ENCODE measurements around the gene NKX1-2.
A peak's percentile ranks its signal among the peaks of the same experiment; 100 is the strongest.

Gene NKX1-2

DNA sequence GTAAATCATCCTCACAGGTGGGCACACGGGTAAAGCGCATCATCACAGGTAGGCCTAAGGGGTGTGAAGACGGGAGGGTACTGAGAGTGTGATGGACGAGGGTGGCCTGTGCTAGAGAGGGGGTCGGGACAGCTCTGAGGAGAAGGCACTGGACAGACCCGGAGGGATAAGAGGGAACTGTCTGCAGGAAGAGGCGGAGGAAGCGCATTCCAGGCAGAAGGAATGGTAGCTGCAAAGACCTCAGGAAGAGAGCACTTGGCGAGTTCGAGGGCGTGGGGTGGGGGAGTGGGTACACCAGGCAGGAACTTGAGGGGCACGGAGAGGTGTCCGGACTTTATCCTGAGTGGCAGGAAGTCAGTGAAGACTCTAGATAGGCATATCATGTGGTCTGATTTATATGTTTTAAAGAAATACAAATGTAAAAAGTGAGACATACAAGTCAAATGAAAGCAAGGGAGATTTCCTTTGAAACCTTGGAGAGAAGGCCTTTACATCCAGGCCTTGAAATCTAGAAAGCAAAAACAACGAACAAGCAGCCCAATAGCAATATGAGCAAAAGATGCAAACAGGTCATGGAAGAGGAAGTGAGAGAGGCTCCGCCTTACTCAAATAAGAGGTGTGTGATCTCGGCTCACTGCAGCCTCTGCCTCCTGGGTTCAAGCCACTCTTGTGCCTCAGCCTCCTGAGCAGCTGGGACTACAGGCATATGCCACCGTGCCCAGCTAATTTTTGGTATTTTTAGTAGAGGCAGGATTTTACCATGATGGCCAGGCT, 15.4 kb upstream of the NKX1-2 start:
- Histone ChIP-seq H3K27ac (ENCODE audit: low read length) (no peak overlapping the region), H3K9ac (ENCODE audit: low read length in 2 of 2) (no peak overlapping the region), H3K4me1 (ENCODE audit: control insufficient read depth, insufficient read depth, low read length) (peaks cover 24% of the 10 kb centered on the region)

DNA sequence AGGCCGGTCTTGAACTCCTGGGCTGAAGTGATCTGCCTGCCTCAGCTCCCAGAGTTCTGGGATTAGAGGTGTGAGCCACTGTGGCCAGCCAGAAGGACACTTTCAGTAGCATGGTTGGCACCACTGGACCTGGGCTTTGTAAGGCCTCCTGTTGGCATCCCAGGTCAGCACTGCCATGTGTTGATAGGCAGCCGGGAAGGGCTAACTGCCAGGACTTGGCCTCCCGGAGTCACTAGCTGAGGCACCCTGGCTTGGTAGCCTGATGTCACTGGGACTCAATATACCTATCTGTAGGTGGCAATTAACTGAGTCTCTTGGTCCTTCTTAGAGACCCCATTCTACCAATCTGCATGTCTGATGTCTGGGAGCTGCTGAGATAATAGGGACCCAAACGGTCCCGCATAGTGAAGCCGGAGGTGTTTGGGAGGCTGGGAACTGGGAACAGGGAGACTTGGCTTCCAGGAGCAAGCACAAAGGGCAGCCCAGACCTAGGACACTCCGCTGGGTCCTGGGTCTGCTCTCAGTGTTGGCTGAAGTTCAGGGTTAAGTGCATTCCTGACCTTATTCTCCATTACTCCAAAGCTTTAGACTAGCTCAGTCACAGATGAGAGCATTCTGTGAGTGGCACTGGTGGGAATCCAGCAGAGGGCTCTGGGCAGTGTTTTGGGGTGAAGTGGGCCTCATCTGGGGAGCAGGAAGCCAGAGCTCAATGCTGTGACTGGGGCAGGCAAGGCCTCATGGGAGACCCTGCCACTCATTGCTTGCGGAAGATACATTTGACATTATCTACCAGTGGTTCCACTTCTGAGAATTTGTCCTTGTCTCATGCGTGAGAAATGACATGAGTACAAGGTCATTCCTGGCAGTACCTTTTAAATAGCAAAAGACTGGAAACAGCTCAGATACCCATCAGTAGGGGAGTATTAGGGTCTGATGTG, 14.5 kb upstream of the NKX1-2 start:
- no peak overlapping the region for H3K4me3 ChIP-seq (ENCODE audit: low read length in 2 of 2)
- no peak overlapping the region for H3K9ac ChIP-seq (ENCODE audit: low read length in 2 of 2)
- H3K4me1 ChIP-seq (ENCODE audit: control insufficient read depth, insufficient read depth, low read length): peaks cover 24% of the 10 kb centered on the region
- no peaks in the 10 kb centered on the region for H3K27me3 ChIP-seq (ENCODE audit: control insufficient read depth in 1 of 2, insufficient read depth in 2 of 2, low read length in 2 of 2)
- no peaks in the 10 kb centered on the region for H3K9me3 ChIP-seq (ENCODE audit: control insufficient read depth in 2 of 2, low read length in 2 of 2)
- H3K27ac ChIP-seq (ENCODE audit: low read length): no peak overlapping the region
- H3K36me3 ChIP-seq (ENCODE audit: control insufficient read depth in 2 of 2, insufficient read depth in 2 of 2, low read length in 2 of 2): no peaks in the 10 kb centered on the region

More for the DNA sequence above, 15.4 kb upstream of the NKX1-2 start:
- no peak overlapping the region for H3K4me3 ChIP-seq (ENCODE audit: low read length in 2 of 2)
- H3K9me3 ChIP-seq (ENCODE audit: control insufficient read depth in 2 of 2, low read length in 2 of 2): no peaks in the 10 kb centered on the region
- no peaks in the 10 kb centered on the region for H3K27me3 ChIP-seq (ENCODE audit: control insufficient read depth in 1 of 2, insufficient read depth in 2 of 2, low read length in 2 of 2)
- H3K36me3 ChIP-seq (ENCODE audit: control insufficient read depth in 2 of 2, insufficient read depth in 2 of 2, low read length in 2 of 2): no peaks in the 10 kb centered on the region

DNA sequence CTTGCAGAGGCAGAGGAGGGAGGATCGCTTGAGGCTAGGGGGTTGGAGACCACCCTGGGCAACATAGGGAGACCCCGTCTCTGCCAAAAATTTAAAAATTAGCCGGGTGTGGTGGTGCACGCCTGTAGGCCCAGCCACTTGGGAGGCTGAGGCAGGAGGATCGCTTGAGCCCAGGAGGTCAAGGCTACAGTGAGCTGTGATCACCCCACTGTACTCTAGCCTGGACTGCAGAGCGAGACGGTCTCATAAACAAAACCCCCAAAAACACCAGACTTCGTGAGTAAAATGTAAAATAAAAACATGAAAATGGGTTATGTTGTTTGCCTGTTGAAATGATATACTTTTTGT, 12.5 kb upstream of the NKX1-2 start:
- H3K9ac ChIP-seq (ENCODE audit: low read length in 2 of 2): peak overlapping the region; percentile 63 to 64
- H3K4me1 ChIP-seq (ENCODE audit: control insufficient read depth, insufficient read depth, low read length): peaks cover 10% of the 10 kb centered on the region
- H3K27ac ChIP-seq (ENCODE audit: low read length): no peak overlapping the region
- H3K36me3 ChIP-seq (ENCODE audit: control insufficient read depth in 2 of 2, insufficient read depth in 2 of 2, low read length in 2 of 2): no peaks in the 10 kb centered on the region
- H3K4me3 ChIP-seq (ENCODE audit: low read length in 2 of 2): peak overlapping the region; percentile 82 to 86
- H3K9me3 ChIP-seq (ENCODE audit: control insufficient read depth in 2 of 2, low read length in 2 of 2): no peaks in the 10 kb centered on the region
- no peaks in the 10 kb centered on the region for H3K27me3 ChIP-seq (ENCODE audit: control insufficient read depth in 1 of 2, insufficient read depth in 2 of 2, low read length in 2 of 2)

DNA sequence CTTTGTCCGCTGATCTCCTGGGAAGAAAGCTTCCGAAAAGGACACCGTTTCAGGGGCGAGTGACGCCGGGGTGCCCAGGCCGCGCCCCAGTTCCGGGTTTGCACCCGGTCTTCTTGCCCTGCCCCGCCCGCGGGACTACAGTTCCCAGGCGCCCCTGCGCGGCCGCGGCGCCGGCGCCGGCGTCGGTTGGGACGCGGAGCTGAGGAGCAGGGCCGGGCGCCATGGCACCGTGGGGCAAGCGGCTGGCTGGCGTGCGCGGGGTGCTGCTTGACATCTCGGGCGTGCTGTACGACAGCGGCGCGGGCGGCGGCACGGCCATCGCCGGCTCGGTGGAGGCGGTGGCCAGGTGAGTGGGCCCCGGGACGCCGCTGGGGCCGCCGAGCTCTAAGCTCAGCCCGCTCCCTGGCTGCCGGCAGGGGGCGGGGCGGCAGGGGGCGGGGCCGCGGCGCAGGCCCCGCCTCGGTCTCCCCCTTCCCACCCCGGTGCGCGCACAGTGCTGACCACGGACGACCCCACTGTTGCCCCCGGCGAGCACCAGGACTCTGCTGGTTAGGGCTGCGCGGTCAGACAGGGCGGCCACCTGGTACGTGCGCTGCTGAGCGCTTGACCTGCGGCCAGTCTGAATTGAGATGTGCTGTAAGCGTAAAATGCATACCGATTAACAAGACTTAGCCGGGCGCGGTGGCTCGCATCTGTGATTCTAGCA, 12.0 kb upstream of the NKX1-2 start, which contains the start of gene LHPP:
Gene LHPP (plus strand): TSS at position 182 of the 706 bp plus-strand sequence. CDS start 40 bp downstream, at position 222.
- H3K27me3 ChIP-seq (ENCODE audit: control insufficient read depth in 1 of 2, insufficient read depth in 2 of 2, low read length in 2 of 2): no peaks in the 10 kb centered on the region
- H3K4me1 ChIP-seq (ENCODE audit: control insufficient read depth, insufficient read depth, low read length): peaks cover 10% of the 10 kb centered on the region
- peak within 1 kb of the TSS; percentile 41 for H3K27ac ChIP-seq (ENCODE audit: low read length)
- no peaks in the 10 kb centered on the region for H3K36me3 ChIP-seq (ENCODE audit: control insufficient read depth in 2 of 2, insufficient read depth in 2 of 2, low read length in 2 of 2)
- peak within 1 kb of the TSS; percentile 82 to 86 for H3K4me3 ChIP-seq (ENCODE audit: low read length in 2 of 2)
- peak within 1 kb of the TSS; percentile 63 to 64 for H3K9ac ChIP-seq (ENCODE audit: low read length in 2 of 2)
- H3K9me3 ChIP-seq (ENCODE audit: control insufficient read depth in 2 of 2, low read length in 2 of 2): no peaks in the 10 kb centered on the region

DNA sequence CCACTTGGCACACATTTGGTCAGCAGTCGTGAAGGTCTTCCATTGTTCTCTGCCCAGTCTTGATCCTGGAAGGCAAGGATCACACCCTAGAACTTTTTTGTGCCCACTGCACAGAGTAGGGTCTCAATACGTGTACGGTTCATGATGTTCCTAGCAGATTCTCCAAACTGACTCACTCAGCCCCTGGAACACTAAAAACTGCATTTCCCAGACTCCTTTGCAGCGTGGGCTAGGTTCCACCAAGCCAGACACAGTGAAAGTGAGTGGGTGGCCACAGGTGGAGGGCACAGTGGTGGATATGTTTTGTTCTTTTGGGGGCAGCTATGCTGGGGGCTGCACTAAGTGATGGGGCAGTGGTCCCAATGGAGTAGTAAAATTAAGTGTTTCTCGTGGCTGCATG, 10.3 kb upstream of the NKX1-2 start:
- H3K4me3 ChIP-seq (ENCODE audit: low read length in 2 of 2): no peak overlapping the region

DNA sequence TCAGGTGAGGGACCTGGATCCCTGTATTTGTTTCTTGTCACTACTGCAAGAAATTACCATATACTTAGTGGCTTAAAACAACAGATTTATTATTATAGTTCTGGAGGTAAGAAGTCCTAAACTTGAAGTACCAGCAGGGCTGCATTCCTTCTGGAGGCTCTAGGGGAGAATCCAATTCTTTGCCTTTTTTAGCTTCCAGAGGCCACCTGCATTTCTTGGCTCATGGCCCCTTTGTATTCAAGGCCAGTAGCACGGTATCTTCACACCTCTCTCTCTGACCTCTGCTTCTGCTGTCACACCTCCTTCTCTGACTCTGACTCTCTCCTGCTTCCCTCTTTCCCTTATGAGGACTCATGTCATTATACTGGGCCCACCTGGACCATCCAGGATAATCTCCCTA, 9.6 kb upstream of the NKX1-2 start:
- Histone ChIP-seq H3K27ac (ENCODE audit: low read length) (no peak overlapping the region), H3K9ac (ENCODE audit: low read length in 2 of 2) (no peak overlapping the region), H3K36me3 (ENCODE audit: control insufficient read depth in 2 of 2, insufficient read depth in 2 of 2, low read length in 2 of 2) (no peaks in the 10 kb centered on the region)

More for the DNA sequence above, 10.3 kb upstream of the NKX1-2 start:
- Histone ChIP-seq H3K27ac (ENCODE audit: low read length) (no peak overlapping the region), H3K27me3 (ENCODE audit: control insufficient read depth in 1 of 2, insufficient read depth in 2 of 2, low read length in 2 of 2) (peaks cover 0 to 5% of the 10 kb centered on the region in 2 donors), H3K9ac (ENCODE audit: low read length in 2 of 2) (no peak overlapping the region), H3K4me1 (ENCODE audit: control insufficient read depth, insufficient read depth, low read length) (peaks cover 10% of the 10 kb centered on the region), H3K36me3 (ENCODE audit: control insufficient read depth in 2 of 2, insufficient read depth in 2 of 2, low read length in 2 of 2) (no peaks in the 10 kb centered on the region), H3K9me3 (ENCODE audit: control insufficient read depth in 2 of 2, low read length in 2 of 2) (no peaks in the 10 kb centered on the region)

DNA sequence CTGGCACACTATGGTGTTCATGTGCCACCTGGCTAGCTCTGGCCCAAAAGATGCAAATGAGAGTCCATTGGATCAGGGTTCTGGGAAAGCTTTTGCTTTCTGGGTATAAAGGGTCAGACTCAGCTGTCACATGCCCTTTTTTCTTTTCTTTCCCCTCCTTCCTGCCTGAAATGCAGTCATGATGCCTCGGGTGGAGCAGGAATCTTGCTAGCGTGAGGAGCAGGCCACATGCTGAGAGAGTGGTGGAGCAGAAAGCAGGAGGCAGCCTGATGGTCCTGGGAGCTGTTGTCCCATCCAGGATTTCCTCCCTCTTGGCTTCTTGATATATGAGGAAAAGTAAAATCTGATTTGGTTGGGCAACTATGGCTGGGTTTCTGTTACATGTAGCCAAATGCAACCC, 9.1 kb upstream of the NKX1-2 start:
- H3K4me3 ChIP-seq (ENCODE audit: low read length in 2 of 2): no peak overlapping the region
- peaks cover 2% of the 10 kb centered on the region for H3K4me1 ChIP-seq (ENCODE audit: control insufficient read depth, insufficient read depth, low read length)
- no peak overlapping the region for H3K27ac ChIP-seq (ENCODE audit: low read length)
- H3K36me3 ChIP-seq (ENCODE audit: control insufficient read depth in 2 of 2, insufficient read depth in 2 of 2, low read length in 2 of 2): no peaks in the 10 kb centered on the region
- no peak overlapping the region for H3K9ac ChIP-seq (ENCODE audit: low read length in 2 of 2)
- H3K27me3 ChIP-seq (ENCODE audit: control insufficient read depth in 1 of 2, insufficient read depth in 2 of 2, low read length in 2 of 2): peaks cover 2 to 8% of the 10 kb centered on the region in 2 donors
- H3K9me3 ChIP-seq (ENCODE audit: control insufficient read depth in 2 of 2, low read length in 2 of 2): no peaks in the 10 kb centered on the region

More for the DNA sequence above, 9.6 kb upstream of the NKX1-2 start:
- peaks cover 0 to 7% of the 10 kb centered on the region in 2 donors for H3K27me3 ChIP-seq (ENCODE audit: control insufficient read depth in 1 of 2, insufficient read depth in 2 of 2, low read length in 2 of 2)
- H3K4me1 ChIP-seq (ENCODE audit: control insufficient read depth, insufficient read depth, low read length): peaks cover 6% of the 10 kb centered on the region
- no peaks in the 10 kb centered on the region for H3K9me3 ChIP-seq (ENCODE audit: control insufficient read depth in 2 of 2, low read length in 2 of 2)
- no peak overlapping the region for H3K4me3 ChIP-seq (ENCODE audit: low read length in 2 of 2)

DNA sequence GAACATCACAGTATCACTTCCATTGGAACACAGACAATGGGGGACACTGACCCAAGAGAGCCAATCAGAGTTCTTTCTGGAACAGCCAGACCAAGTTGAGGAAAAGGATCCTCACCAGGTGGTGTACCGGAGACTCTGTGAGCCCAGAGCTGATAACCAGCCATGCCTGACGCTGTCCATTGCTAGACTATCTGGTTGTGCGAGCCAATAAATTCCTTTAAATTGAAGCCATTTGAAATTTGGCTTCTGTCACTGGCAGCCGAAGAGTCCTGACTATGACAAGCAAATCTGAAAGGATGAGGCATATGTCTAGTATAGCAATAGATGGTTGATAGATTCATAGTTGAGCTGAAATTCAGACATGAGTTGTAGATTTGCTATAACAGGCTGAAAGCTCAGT, 8.6 kb upstream of the NKX1-2 start:
- H3K9me3 ChIP-seq (ENCODE audit: control insufficient read depth in 2 of 2, low read length in 2 of 2): no peaks in the 10 kb centered on the region
- H3K27ac ChIP-seq (ENCODE audit: low read length): no peak overlapping the region

DNA sequence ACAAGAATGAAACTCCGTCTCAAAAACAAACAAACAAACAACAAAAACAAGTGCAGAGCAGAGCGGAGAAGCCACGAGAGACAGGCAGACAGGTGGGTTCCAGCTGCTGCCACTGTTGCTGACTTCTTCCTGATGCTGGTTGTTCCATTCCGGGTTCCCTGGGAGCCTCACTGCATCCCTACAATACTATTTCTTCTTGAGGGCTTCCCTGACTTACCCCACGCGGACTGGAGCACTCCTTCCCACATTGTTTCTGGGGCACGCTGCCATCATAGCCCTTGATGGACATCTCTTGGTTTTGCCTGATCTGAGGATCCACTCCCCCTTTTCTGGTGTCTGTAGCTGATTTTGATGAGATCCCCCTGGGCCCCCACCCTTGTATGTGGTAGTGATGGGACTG, 5.6 kb upstream of the NKX1-2 start:
- no peak overlapping the region for H3K9ac ChIP-seq (ENCODE audit: low read length in 2 of 2)
- no peaks in the 10 kb centered on the region for H3K36me3 ChIP-seq (ENCODE audit: control insufficient read depth in 2 of 2, insufficient read depth in 2 of 2, low read length in 2 of 2)
- peaks cover 11 to 19% of the 10 kb centered on the region in 2 donors for H3K27me3 ChIP-seq (ENCODE audit: control insufficient read depth in 1 of 2, insufficient read depth in 2 of 2, low read length in 2 of 2)
- no peak overlapping the region for H3K27ac ChIP-seq (ENCODE audit: low read length)
- no peak overlapping the region for H3K4me3 ChIP-seq (ENCODE audit: low read length in 2 of 2)
- no peaks in the 10 kb centered on the region for H3K9me3 ChIP-seq (ENCODE audit: control insufficient read depth in 2 of 2, low read length in 2 of 2)
- H3K4me1 ChIP-seq (ENCODE audit: control insufficient read depth, insufficient read depth, low read length): no peaks in the 10 kb centered on the region

More for the DNA sequence above, 8.6 kb upstream of the NKX1-2 start:
- peaks cover 2% of the 10 kb centered on the region for H3K4me1 ChIP-seq (ENCODE audit: control insufficient read depth, insufficient read depth, low read length)
- no peaks in the 10 kb centered on the region for H3K36me3 ChIP-seq (ENCODE audit: control insufficient read depth in 2 of 2, insufficient read depth in 2 of 2, low read length in 2 of 2)
- H3K9ac ChIP-seq (ENCODE audit: low read length in 2 of 2): no peak overlapping the region
- H3K4me3 ChIP-seq (ENCODE audit: low read length in 2 of 2): no peak overlapping the region
- peaks cover 7 to 8% of the 10 kb centered on the region in 2 donors for H3K27me3 ChIP-seq (ENCODE audit: control insufficient read depth in 1 of 2, insufficient read depth in 2 of 2, low read length in 2 of 2)

DNA sequence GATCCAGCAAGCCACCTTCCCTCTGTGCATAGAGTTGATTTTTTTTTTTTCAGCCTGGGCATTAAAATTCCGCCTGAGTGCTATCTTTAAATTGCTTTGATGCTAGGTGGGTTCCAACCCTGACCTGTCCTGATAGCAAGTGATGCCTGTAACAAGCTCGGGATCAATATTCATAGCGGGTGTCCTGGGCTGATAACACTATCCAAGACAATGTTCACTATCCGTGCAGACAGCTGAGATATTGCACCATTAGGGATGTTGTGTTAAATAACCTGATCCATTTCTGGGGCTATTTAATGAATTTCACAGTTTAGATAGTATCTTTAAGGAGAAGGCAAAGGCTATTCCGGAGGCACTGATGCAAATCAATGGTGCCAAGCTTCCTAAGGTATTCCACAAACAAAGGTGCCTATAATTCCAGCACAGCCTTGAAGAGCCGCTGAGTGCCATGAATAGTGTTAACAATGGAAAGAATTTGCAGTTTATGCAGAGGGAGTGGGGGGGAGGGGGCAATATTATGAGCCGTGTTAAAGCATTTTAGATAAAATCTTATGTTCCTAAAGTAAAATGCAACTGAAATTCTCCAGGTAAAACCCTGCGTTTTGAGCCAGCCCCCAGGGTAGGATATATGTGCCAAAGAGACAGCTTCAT, 4.2 kb upstream of the NKX1-2 start:
- H3K9me3 ChIP-seq (ENCODE audit: control insufficient read depth in 2 of 2, low read length in 2 of 2): no peaks in the 10 kb centered on the region
- H3K27me3 ChIP-seq (ENCODE audit: control insufficient read depth in 1 of 2, insufficient read depth in 2 of 2, low read length in 2 of 2): peaks cover 24 to 29% of the 10 kb centered on the region in 2 donors
- no peaks in the 10 kb centered on the region for H3K36me3 ChIP-seq (ENCODE audit: control insufficient read depth in 2 of 2, insufficient read depth in 2 of 2, low read length in 2 of 2)
- H3K4me1 ChIP-seq (ENCODE audit: control insufficient read depth, insufficient read depth, low read length): peaks cover 7% of the 10 kb centered on the region
- H3K4me3 ChIP-seq (ENCODE audit: low read length in 2 of 2): no peak overlapping the region
- H3K9ac ChIP-seq (ENCODE audit: low read length in 2 of 2): no peak overlapping the region
- H3K27ac ChIP-seq (ENCODE audit: low read length): no peak overlapping the region
